BE2C (cell line): ENCODE measurements around the gene DRGX.

Source experiments
- DNase-seq: peaks from one replicate; pipeline ENCODE4 v3.0.0-alpha.2; 2020
- H3K27me3 ChIP-seq: fragments of 250-450 bp; sonication (Bioruptor Pico); 2 replicates; pipeline ENCODE4 v1.5.1; 2020; ENCODE audit warnings: mild to moderate bottlenecking
- H3K36me3 ChIP-seq: fragments of 250-450 bp; sonication (Bioruptor Pico); 2 replicates; pipeline ENCODE4 v1.5.1; 2020; ENCODE audit warnings: mild to moderate bottlenecking
- H3K4me1 ChIP-seq: fragments of 250-450 bp; sonication (Bioruptor Pico); 2 replicates; pipeline ENCODE4 v1.5.1; 2020
- H3K4me3 ChIP-seq: 2 replicates; pipeline ENCODE4 v1.5.1; 2011; ENCODE audit warnings: low read depth, low read length
- H3K9me3 ChIP-seq: fragments of 250-450 bp; sonication (Bioruptor Pico); 2 replicates; pipeline ENCODE4 v1.5.1; 2020
- TF ChIP-seq, protein P1 (sequence below): IDR thresholded peaks from 2 replicates; pipeline ENCODE4 v1.5.1; 2012; ENCODE audit warnings: mild to moderate bottlenecking, low read depth, low read length

Gene DRGX

DNA sequence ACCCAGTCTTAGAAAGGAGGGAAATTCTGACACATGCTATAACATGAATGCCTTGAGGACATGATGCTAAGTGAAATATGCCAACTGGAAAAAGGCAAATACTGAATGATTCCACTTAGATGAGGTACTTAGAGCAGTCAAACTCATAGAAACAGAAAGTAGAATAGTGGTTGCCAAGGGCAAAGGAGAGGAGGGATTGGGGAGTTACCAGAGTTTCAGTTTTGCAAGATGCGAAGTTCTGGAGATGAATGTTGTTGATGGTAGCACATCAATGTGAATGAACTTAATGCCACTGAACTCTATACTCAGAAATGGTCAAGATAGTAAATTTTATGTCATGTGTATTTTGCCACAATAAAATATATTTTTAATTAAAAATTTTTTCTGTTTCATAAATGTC, 38.9 kb downstream of the DRGX start:
- Histone ChIP-seq H3K4me3 (no peak overlapping the region), H3K4me1 (peaks cover 18% of the 10 kb centered on the region), H3K9me3 (no peaks in the 10 kb centered on the region), H3K36me3 (no peaks in the 10 kb centered on the region), H3K27me3 (no peaks in the 10 kb centered on the region)
- no peak for DNase-seq
- TF ChIP-seq, protein P1, sequence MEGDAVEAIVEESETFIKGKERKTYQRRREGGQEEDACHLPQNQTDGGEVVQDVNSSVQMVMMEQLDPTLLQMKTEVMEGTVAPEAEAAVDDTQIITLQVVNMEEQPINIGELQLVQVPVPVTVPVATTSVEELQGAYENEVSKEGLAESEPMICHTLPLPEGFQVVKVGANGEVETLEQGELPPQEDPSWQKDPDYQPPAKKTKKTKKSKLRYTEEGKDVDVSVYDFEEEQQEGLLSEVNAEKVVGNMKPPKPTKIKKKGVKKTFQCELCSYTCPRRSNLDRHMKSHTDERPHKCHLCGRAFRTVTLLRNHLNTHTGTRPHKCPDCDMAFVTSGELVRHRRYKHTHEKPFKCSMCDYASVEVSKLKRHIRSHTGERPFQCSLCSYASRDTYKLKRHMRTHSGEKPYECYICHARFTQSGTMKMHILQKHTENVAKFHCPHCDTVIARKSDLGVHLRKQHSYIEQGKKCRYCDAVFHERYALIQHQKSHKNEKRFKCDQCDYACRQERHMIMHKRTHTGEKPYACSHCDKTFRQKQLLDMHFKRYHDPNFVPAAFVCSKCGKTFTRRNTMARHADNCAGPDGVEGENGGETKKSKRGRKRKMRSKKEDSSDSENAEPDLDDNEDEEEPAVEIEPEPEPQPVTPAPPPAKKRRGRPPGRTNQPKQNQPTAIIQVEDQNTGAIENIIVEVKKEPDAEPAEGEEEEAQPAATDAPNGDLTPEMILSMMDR = no peak

- no peaks in the 10 kb centered on the region for H3K27me3 ChIP-seq
- TF ChIP-seq, protein P1 = no peak
- no peaks in the 10 kb centered on the region for H3K9me3 ChIP-seq
- DNase-seq = no peak
- H3K36me3 ChIP-seq = no peaks in the 10 kb centered on the region
- H3K4me3 ChIP-seq = no peak overlapping the region
- peaks cover 13% of the 10 kb centered on the region for H3K4me1 ChIP-seq
Observed at GRCh38 chr10:49356181-49356580, 39.7 kb downstream of the DRGX start.

GRCh38 chr10:49355221-49355620, 40.7 kb downstream of the DRGX start:
- peaks cover 3% of the 10 kb centered on the region for H3K4me1 ChIP-seq
- H3K4me3 ChIP-seq = no peak overlapping the region
- no peaks in the 10 kb centered on the region for H3K27me3 ChIP-seq
- TF ChIP-seq, protein P1 = no peak
- DNase-seq = no peak
- no peaks in the 10 kb centered on the region for H3K36me3 ChIP-seq
- H3K9me3 ChIP-seq = no peaks in the 10 kb centered on the region

DNA sequence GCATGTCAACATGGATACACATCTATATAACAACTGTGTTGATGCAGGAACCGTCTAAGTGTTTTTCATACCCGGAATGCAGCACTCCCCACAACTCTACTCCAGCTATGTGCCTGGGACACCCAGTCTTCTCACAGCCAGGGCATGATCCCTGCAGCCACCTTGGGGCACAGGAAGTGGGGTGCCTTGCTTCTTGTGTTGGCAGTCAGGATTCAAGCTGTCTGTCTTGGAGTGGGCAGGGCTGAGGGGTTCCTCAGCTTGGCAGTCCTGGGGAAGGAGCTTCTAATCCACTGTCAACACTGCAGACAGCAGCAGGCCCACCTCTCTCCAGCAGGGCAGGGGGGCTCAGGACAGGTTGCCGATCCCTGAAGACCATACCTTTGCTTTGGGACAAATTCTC, 41.3 kb downstream of the DRGX start:
- Histone ChIP-seq H3K9me3 (no peaks in the 10 kb centered on the region), H3K4me3 (no peak overlapping the region), H3K4me1 (no peaks in the 10 kb centered on the region), H3K27me3 (no peaks in the 10 kb centered on the region), H3K36me3 (no peaks in the 10 kb centered on the region)
- no peak for DNase-seq
- TF ChIP-seq, protein P1 = no peak

DNA sequence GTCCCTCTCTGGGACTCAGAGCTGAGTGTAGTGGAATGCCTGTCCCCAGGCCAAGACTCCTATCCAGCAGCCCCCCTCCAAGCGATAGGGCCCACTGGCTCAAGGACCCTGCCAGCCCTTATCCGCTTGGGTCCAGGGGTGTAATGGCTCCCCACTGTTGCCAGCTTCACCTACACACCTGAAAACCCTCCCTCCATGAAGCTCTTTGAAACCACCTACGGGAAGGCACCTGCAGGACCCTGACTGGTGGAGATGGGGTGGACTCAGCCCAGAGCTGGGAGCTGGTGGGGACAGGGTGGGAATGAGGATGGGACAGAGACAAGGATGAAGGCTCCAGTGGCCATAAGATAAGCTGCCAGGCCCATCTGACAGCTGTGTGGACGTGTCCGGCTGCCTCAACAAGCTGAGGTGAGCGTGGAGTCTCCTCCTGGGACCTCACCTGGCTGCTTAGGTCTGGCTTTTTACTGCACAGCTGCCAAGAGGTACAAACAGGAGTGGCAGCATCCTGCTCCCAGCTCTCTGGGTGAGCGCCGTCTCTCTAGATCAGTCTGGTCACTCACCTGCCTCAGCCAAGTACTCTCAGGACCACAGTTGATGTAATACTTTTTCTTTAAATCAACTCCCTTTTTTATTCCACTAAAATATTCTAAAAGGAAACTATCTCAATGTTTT, 41.9 kb downstream of the DRGX start:
- Histone ChIP-seq H3K9me3 (no peaks in the 10 kb centered on the region), H3K4me3 (no peak overlapping the region), H3K27me3 (no peaks in the 10 kb centered on the region), H3K36me3 (no peaks in the 10 kb centered on the region), H3K4me1 (no peaks in the 10 kb centered on the region)
- DNase-seq = no peak
- TF ChIP-seq, protein P1 = no peak

DNA sequence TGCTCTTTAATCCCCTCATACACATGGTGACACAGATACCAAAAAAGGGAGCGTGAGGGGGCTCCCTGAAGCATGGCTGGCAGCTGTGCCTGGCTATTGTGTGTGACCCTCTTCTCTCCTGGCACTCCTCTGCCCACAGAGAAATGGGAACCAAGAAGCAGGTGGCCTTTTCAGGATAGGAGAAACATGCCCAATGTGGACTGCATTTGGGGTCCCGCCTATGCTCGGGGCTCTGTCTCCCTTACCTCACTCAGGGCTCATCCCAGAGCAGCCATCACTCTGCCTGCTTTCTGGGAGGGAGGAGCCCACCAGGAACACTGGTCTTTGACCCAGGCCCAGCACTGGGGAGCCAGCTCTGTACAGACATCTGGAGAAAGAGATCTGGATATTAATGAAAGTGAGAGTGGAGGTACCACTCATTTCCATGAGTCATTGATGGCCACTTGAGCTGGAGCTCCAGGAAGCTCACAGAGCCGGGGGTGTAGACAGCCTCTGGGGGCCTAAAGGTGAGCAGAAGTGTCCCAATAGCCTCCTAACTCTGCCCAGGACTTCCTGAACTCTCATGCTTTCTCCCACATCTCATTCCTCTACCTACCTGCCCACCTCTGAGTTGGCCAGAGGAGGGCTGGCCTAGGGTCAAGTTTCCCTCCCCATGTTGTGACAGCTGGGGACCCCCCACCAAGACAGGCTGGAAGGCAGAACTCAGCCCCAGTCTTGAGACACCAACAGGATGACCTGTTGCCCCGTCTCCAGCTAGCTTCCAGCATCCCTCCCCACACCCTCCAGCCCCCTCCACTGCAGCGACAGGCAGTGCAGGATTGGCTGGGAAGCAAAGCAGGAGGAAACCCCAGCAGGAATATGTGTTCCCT, 42.6 kb downstream of the DRGX start:
- Histone ChIP-seq H3K4me1 (no peaks in the 10 kb centered on the region), H3K4me3 (no peak overlapping the region), H3K9me3 (no peaks in the 10 kb centered on the region), H3K27me3 (no peaks in the 10 kb centered on the region), H3K36me3 (no peaks in the 10 kb centered on the region)
- TF ChIP-seq, protein P1 = no peak
- DNase-seq = no peak
